Osteocyte (in vitro differentiated cells): ENCODE results near the gene SNRNP70. TPM values are rescaled to one million over a fixed set of nuclear protein-coding genes. Genes with fewer than 3 reads are reported as not detected.
A peak's percentile ranks its signal among the peaks of the same experiment; 100 is the strongest.

Source experiments
- DNase-seq: peaks from one replicate; pipeline ENCODE4 v3.0.0; 2021; ENCODE audit warnings: mixed read lengths; ENCODE audit not compliant: unreplicated experiment; ENCODE audit errors: extremely low spot score
- H3K27ac Mint-ChIP-seq: one replicate; pipeline ENCODE4 v1.8.0; 2021; ENCODE audit warnings: mild to moderate bottlenecking, mixed read lengths; ENCODE audit not compliant: unreplicated experiment
- H3K27me3 Mint-ChIP-seq: one replicate; pipeline ENCODE4 v1.8.0; 2021; ENCODE audit warnings: mixed read lengths; ENCODE audit not compliant: unreplicated experiment
- H3K36me3 Mint-ChIP-seq: one replicate; pipeline ENCODE4 v1.8.0; 2021; ENCODE audit warnings: mixed read lengths; ENCODE audit not compliant: unreplicated experiment
- H3K4me1 Mint-ChIP-seq: one replicate; pipeline ENCODE4 v1.8.0; 2021; ENCODE audit warnings: mixed read lengths; ENCODE audit not compliant: unreplicated experiment
- H3K4me3 Mint-ChIP-seq: one replicate; pipeline ENCODE4 v1.8.0; 2021; ENCODE audit warnings: mild to moderate bottlenecking, moderate library complexity, mixed read lengths; ENCODE audit not compliant: unreplicated experiment
- H3K9me3 Mint-ChIP-seq: one replicate; pipeline ENCODE4 v1.8.0; 2021; ENCODE audit warnings: mixed read lengths; ENCODE audit not compliant: unreplicated experiment
- total RNA-seq: library from RNA; stranded (reverse); gene quantifications from 2 replicates; pipeline ENCODE4 v1.2.1, GENCODE V29; 2021
- TF ChIP-seq, protein P1 (sequence below): fragments of 200-600 bp; sonication (generic); IDR thresholded peaks from 2 replicates; pipeline ENCODE4 v1.5.0; 2021; ENCODE audit warnings: antibody characterized with exemption, mild to moderate bottlenecking, moderate library complexity

SNRNP70 gene
- total RNA-seq, 1 donor from 2014 or later: 286 TPM

DNA sequence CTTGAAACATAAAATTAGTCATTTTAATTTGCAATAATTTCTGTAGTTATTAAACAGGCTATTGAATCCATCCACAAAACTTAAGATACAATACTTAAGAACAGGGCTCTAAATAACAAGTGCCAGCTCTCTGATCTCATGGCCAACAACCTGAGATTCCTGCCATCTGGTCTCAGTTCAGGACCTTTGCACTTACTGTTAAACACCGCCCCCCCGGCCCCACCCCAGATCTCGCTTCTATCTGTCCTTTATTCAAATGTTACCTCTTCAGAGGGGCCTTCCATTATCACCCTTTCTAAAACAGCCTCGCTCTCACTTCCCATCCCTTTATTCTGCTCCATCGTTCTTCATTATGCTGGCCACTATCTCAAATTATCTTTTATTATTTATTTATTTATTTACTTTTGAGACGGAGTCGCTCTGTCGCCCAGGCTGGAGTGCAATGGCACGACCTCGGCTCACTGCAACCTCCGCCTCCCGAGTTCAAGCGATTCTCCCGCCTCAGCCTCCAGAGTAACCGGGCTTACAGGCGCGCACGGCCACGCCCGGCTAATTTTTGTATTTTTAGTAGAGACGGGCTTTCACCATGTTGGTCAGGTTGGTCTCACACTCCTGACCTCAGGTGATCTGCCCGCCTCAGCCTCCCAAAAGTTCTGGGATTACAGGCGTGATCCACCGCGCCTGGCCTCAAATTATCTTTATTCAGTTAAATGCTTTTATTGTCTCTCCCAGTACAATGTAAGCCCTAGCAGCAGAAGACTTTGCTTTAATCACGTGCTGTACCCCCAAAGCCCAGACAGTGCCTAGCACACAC is 838 bp upstream of the SNRNP70 start:
- TF ChIP-seq, protein P1, sequence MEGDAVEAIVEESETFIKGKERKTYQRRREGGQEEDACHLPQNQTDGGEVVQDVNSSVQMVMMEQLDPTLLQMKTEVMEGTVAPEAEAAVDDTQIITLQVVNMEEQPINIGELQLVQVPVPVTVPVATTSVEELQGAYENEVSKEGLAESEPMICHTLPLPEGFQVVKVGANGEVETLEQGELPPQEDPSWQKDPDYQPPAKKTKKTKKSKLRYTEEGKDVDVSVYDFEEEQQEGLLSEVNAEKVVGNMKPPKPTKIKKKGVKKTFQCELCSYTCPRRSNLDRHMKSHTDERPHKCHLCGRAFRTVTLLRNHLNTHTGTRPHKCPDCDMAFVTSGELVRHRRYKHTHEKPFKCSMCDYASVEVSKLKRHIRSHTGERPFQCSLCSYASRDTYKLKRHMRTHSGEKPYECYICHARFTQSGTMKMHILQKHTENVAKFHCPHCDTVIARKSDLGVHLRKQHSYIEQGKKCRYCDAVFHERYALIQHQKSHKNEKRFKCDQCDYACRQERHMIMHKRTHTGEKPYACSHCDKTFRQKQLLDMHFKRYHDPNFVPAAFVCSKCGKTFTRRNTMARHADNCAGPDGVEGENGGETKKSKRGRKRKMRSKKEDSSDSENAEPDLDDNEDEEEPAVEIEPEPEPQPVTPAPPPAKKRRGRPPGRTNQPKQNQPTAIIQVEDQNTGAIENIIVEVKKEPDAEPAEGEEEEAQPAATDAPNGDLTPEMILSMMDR: no peak
- Mint-ChIP-seq H3K27ac (peak overlapping the region; percentile 92), H3K36me3 (peaks cover 7% of the 10 kb centered on the region), H3K9me3 (no peaks in the 10 kb centered on the region), H3K27me3 (no peaks in the 10 kb centered on the region), H3K4me1 (peaks cover 27% of the 10 kb centered on the region), H3K4me3 (peak overlapping the region; percentile 95)
- DNase-seq: no peak

GRCh38 chr19:49085868-49086232 is 599 bp downstream of the SNRNP70 start:
- TF ChIP-seq, protein P1: no peak
- H3K9me3 Mint-ChIP-seq: no peaks in the 10 kb centered on the region
- H3K27ac Mint-ChIP-seq: peak overlapping the region; percentile 92
- H3K27me3 Mint-ChIP-seq: no peaks in the 10 kb centered on the region
- DNase-seq: no peak
- peaks cover 14% of the 10 kb centered on the region for H3K36me3 Mint-ChIP-seq
- peaks cover 27% of the 10 kb centered on the region for H3K4me1 Mint-ChIP-seq
- H3K4me3 Mint-ChIP-seq: peak overlapping the region; percentile 95

DNA sequence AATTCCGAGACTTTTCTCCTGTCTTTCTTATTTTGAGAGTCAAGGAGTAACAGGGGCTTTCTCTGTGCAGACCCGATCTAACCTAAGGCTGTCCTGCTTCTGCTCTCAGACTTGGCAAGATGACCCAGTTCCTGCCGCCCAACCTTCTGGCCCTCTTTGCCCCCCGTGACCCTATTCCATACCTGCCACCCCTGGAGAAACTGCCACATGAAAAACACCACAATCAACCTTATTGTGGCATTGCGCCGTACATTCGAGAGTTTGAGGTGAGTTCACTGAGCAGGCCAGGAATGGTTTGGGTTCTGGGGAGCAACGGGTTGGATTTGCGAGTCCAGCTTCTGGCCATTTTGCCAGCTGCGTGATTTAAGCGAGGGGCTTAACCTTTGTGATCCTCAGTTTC is 1.0 kb downstream of the SNRNP70 start:
- H3K9me3 Mint-ChIP-seq: no peaks in the 10 kb centered on the region
- peak overlapping the region; percentile 92 for H3K27ac Mint-ChIP-seq
- H3K4me1 Mint-ChIP-seq: peaks cover 27% of the 10 kb centered on the region
- no peaks in the 10 kb centered on the region for H3K27me3 Mint-ChIP-seq
- TF ChIP-seq, protein P1: no peak
- H3K36me3 Mint-ChIP-seq: peaks cover 17% of the 10 kb centered on the region
- peak overlapping the region; percentile 95 for H3K4me3 Mint-ChIP-seq
- DNase-seq: no peak

DNA sequence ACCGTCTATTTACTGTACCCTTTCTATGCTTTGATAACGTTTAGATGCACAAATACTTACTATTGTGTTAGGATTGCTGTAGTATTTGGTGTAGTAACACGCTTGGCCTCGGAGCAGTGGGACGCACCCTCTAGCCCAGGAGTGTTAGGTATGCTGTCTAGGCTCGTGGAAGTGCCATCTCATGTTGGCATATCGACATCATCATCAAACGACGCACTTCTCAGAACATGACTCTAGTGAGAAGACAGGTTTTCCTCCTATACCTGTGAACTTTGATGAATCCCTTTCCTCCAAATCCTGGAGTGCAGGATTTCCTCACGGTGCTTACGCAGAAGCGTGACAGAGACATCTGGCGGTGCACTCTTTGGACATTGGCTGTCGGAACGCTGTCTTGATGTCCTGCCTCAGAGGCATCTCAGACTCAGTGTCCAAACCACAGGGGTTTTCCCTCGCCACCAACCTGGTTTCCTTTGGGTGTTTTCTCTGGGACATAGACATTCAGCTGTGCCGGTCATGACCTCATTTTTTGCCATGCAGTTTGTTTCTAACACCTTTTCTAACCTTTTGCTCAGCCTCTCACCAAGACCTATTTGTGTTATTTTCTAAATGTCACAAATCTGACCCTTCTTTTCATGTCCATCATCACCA is 6.3 kb downstream of the SNRNP70 start:
- no peak for DNase-seq
- Mint-ChIP-seq H3K9me3 (no peaks in the 10 kb centered on the region), H3K27ac (no peak overlapping the region), H3K36me3 (peaks cover 36% of the 10 kb centered on the region), H3K4me1 (peaks cover 14% of the 10 kb centered on the region), H3K4me3 (no peak overlapping the region), H3K27me3 (no peaks in the 10 kb centered on the region)
- TF ChIP-seq, protein P1: no peak

- no peaks in the 10 kb centered on the region for H3K9me3 Mint-ChIP-seq
- H3K4me3 Mint-ChIP-seq: no peak overlapping the region
- no peak for DNase-seq
- H3K27me3 Mint-ChIP-seq: no peaks in the 10 kb centered on the region
- peaks cover 40% of the 10 kb centered on the region for H3K36me3 Mint-ChIP-seq
- H3K4me1 Mint-ChIP-seq: peaks cover 10% of the 10 kb centered on the region
- H3K27ac Mint-ChIP-seq: no peak overlapping the region
- TF ChIP-seq, protein P1: no peak
Observed at GRCh38 chr19:49092686-49093085, 7.4 kb downstream of the SNRNP70 start.
